ENCODE data around the gene NHSL2. TPM values are rescaled to one million over a fixed set of nuclear protein-coding genes. Genes with fewer than 3 reads are reported as not detected.
"Not testable (repeated sequence)": the region's sequence is repeated elsewhere in the genome, so short reads cannot be mapped to it uniquely, and the experiment has no call there.

The NHSL2 gene
- total RNA-seq, 1 donor from 2014 or later = 57.6 TPM

DNA sequence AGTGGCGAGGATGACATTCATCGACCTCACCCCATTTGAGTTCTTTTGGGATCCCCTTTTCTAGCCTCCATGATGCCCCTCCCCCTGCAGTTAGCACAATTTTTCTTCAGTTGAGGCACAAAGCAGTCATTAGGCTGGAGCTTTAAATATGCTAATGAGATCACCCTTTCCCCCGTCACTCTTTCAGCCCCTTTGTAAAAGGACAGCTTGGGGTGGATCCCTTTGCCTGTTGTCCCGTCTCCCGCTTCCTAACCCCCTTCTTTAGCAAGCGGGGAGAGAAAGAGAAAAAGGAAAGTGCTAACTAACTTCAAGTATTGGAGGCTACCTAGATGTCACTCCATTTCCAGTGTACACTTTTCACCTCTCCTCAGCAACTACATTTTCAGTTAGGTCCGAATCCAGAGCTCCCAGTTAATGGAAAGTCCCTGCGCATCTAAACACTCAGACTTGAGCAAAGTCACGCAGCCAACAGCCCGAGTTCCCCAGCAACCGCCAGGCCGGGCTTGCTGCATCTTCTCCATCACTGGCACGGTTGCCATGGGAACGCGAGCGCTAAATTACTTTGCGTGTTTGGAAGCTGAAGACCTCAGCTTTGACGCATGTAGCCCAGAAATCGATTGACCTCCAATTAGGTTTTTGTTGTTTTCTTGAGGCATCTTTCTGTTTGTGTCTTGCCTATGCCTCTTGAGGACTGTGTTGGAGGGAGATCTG is 144.3 kb downstream of the NHSL2 start:
- H3K27me3 Mint-ChIP-seq (ENCODE audit: unreplicated experiment) = no peaks in the 10 kb centered on the region
- peaks cover 8% of the 10 kb centered on the region for H3K36me3 Mint-ChIP-seq (ENCODE audit: low read depth, unreplicated experiment)
- peaks cover 37% of the 10 kb centered on the region for H3K4me1 Mint-ChIP-seq (ENCODE audit: unreplicated experiment)
- H3K4me3 Mint-ChIP-seq (ENCODE audit: unreplicated experiment) = no peak overlapping the region
- no peak for DNase-seq (ENCODE audit: low spot score)
- H3K27ac Mint-ChIP-seq (ENCODE audit: unreplicated experiment) = no peak overlapping the region
- no peaks in the 10 kb centered on the region for H3K9me3 Mint-ChIP-seq (ENCODE audit: unreplicated experiment)
- TF ChIP-seq, protein P1, sequence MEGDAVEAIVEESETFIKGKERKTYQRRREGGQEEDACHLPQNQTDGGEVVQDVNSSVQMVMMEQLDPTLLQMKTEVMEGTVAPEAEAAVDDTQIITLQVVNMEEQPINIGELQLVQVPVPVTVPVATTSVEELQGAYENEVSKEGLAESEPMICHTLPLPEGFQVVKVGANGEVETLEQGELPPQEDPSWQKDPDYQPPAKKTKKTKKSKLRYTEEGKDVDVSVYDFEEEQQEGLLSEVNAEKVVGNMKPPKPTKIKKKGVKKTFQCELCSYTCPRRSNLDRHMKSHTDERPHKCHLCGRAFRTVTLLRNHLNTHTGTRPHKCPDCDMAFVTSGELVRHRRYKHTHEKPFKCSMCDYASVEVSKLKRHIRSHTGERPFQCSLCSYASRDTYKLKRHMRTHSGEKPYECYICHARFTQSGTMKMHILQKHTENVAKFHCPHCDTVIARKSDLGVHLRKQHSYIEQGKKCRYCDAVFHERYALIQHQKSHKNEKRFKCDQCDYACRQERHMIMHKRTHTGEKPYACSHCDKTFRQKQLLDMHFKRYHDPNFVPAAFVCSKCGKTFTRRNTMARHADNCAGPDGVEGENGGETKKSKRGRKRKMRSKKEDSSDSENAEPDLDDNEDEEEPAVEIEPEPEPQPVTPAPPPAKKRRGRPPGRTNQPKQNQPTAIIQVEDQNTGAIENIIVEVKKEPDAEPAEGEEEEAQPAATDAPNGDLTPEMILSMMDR (IDR thresholded peaks at IDR 0.05; ENCODE audit: unreplicated experiment) = no peak

DNA sequence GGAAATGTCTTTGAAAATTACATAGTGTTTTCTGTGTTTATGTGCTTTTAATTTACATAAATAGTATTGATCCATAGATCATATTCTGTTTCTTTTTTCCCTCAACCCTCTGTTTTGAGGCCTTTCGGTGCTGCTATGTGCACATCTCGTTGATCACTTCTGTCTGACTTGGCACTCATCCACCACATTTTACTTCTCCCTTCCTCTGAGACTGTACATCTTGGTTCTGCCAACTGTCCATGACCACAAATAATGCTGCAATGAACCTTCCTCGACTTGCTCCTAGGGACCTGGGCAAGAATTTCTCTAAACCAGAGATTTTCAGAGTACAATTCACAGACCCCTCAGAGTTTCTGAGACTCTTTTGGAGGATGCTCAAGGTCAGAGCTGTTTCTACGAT is 146.7 kb downstream of the NHSL2 start:
- no peak overlapping the region for H3K4me3 Mint-ChIP-seq (ENCODE audit: unreplicated experiment)
- H3K9me3 Mint-ChIP-seq (ENCODE audit: unreplicated experiment) = no peaks in the 10 kb centered on the region
- peaks cover 5% of the 10 kb centered on the region for H3K36me3 Mint-ChIP-seq (ENCODE audit: low read depth, unreplicated experiment)
- TF ChIP-seq, protein P1 (IDR thresholded peaks at IDR 0.05; ENCODE audit: unreplicated experiment) = no peak
- no peak overlapping the region for H3K27ac Mint-ChIP-seq (ENCODE audit: unreplicated experiment)
- DNase-seq (ENCODE audit: low spot score) = no peak
- H3K4me1 Mint-ChIP-seq (ENCODE audit: unreplicated experiment) = peaks cover 38% of the 10 kb centered on the region
- peaks cover 2% of the 10 kb centered on the region for H3K27me3 Mint-ChIP-seq (ENCODE audit: unreplicated experiment)

DNA sequence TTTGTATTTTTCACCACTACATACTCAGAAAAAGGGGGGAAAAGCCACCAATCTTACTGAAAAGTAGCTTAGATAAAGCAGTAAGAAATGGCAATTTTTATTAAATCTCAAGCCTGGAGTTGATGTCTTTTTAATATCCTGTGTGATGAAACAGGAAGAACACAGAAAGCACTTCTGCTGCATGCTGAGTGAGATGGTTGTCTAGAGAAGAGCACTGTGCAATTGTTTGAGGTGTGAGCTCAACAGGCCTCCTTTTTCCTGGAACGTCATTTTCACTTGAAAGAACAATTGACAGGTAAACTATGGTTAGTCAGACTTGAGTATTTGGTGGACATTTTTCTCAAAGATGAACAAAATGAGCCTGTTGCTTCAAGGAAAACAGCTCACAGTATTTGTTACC is 147.2 kb downstream of the NHSL2 start:
- no peak for DNase-seq (ENCODE audit: low spot score)
- Mint-ChIP-seq H3K27me3 (ENCODE audit: unreplicated experiment) (peaks cover 2% of the 10 kb centered on the region), H3K27ac (ENCODE audit: unreplicated experiment) (no peak overlapping the region), H3K9me3 (ENCODE audit: unreplicated experiment) (no peaks in the 10 kb centered on the region), H3K36me3 (ENCODE audit: low read depth, unreplicated experiment) (peaks cover 5% of the 10 kb centered on the region), H3K4me3 (ENCODE audit: unreplicated experiment) (no peak overlapping the region), H3K4me1 (ENCODE audit: unreplicated experiment) (peaks cover 34% of the 10 kb centered on the region)
- TF ChIP-seq, protein P1 (IDR thresholded peaks at IDR 0.05; ENCODE audit: unreplicated experiment) = no peak

DNA sequence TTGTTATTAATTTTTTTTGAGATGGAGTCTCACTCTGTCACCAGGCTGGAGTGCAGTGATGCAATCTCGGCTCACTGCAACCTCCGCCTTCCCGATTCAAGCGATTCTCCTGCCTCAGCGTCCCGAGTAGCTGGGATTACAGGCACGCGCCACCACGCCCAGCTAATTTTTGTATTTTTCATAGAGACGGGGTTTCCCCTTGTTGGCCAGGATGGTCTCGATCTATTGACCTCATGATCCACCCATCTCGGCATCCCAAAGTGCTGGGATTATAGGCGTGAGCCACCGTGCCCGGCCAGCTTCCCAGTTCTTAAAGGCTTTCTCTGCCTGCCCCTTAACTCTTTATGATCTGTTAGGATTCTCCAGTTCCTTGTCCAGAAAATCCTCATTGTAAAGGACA is 147.7 kb downstream of the NHSL2 start:
- H3K4me1 Mint-ChIP-seq (ENCODE audit: unreplicated experiment) = peaks cover 30% of the 10 kb centered on the region
- not testable (repeated sequence) for DNase-seq (ENCODE audit: low spot score); H3K27me3 Mint-ChIP-seq (ENCODE audit: unreplicated experiment)

DNA sequence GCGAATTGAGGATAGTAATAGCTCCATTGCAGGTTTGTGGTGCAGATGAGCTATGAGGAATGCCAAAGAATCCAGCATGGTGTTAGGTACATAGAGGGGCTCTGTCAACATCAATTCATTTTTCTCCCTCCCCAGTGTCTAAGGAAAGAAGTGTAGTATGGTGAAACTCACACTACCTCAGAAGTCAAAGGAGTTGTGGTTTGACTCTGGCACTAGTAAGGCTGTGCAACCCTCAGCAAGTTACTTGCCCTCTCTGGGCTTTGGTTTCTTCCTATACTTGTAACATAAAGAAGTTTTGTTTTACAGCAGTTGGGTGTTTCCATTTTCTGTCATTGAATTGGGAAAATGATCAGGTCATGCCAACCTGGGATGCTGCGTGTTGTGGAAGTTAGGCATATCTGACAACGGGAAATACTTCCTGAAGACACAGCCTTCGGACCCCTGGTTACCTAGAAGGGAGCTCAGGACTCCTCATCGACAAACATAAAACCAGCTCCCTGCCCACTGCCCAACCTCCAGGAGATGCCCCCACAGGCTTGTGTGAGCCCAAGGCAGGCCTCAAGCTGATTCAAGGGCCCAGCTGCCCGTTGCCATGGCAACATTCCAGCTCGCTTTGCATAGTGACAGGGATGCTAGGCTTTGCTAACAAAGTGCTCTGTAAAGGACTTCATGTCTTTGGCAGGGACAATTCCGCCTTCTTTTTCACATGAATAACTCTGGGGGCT is 149.7 kb downstream of the NHSL2 start:
- TF ChIP-seq, protein P1 (IDR thresholded peaks at IDR 0.05; ENCODE audit: unreplicated experiment) = no peak
- Mint-ChIP-seq H3K4me1 (ENCODE audit: unreplicated experiment) (peaks cover 23% of the 10 kb centered on the region), H3K27me3 (ENCODE audit: unreplicated experiment) (peaks cover 5% of the 10 kb centered on the region), H3K9me3 (ENCODE audit: unreplicated experiment) (no peaks in the 10 kb centered on the region), H3K36me3 (ENCODE audit: low read depth, unreplicated experiment) (peaks cover 8% of the 10 kb centered on the region), H3K27ac (ENCODE audit: unreplicated experiment) (peak overlapping the region; percentile 93), H3K4me3 (ENCODE audit: unreplicated experiment) (no peak overlapping the region)
- peak; percentile 34 for DNase-seq (ENCODE audit: low spot score)

More for the DNA sequence above, 147.7 kb downstream of the NHSL2 start:
- not testable (repeated sequence) for H3K9me3 Mint-ChIP-seq (ENCODE audit: unreplicated experiment); H3K27ac Mint-ChIP-seq (ENCODE audit: unreplicated experiment); H3K4me3 Mint-ChIP-seq (ENCODE audit: unreplicated experiment); H3K36me3 Mint-ChIP-seq (ENCODE audit: low read depth, unreplicated experiment)

Data from endothelial cell (in vitro differentiated cells).